ENCODE measurements around the gene PHOX2B. TPM values are rescaled to one million over a fixed set of nuclear protein-coding genes. Genes with fewer than 3 reads are reported as not detected.
"Not testable (repeated sequence)": the region's sequence is repeated elsewhere in the genome, so short reads cannot be mapped to it uniquely, and the experiment has no call there.

Gene PHOX2B
- total and polyA plus RNA-seq, 2 donors: 0.71 to 3.3 TPM

GRCh38 chr4:41744572-41745291 lies 3.8 kb downstream of the PHOX2B start:
- Histone ChIP-seq H3K27ac (ENCODE audit: low read depth) (no peak overlapping the region), H3K4me1 (ENCODE audit: insufficient read depth) (no peaks in the 10 kb centered on the region), H3K36me3 (ENCODE audit: insufficient read depth) (no peaks in the 10 kb centered on the region), H3K4me3 (ENCODE audit: low read depth, low read length) (no peak overlapping the region)
- 5% methylated on average over 33 of the region's 33 CpGs for WGBS
- peak; percentile 7 for DNase-seq (ENCODE audit: extremely low spot score)

- Histone ChIP-seq H3K4me3 (ENCODE audit: low read depth, low read length) (no peak overlapping the region), H3K27ac (ENCODE audit: low read depth) (no peak overlapping the region), H3K4me1 (ENCODE audit: insufficient read depth) (no peaks in the 10 kb centered on the region), H3K36me3 (ENCODE audit: insufficient read depth) (no peaks in the 10 kb centered on the region)
- WGBS: 58% methylated on average over 2 of the region's 2 CpGs
- DNase-seq (ENCODE audit: extremely low spot score): no peak
Measured at GRCh38 chr4:41741354-41741753, 7.2 kb downstream of the PHOX2B start.

DNA sequence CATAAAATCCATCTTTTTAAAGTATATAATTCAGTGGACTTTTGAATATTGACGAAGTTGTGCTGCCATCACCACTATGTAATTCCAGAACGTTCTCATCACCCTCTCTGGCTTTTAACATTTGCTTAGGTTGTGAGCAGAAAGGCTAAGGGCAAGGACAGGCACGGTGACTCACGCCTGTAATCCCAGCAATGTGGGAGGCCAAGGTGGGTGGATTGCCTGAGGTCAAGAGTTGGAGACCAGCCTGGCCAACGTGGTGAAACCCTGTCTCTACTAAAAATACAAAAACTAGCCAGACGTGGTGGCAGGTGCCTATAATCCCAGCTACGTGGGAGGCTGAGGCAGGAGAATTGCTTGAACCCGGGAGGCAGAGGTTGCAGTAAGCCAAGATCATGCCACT lies 11.0 kb downstream of the PHOX2B start:
- 75% methylated on average over 8 of the region's 8 CpGs for WGBS
- not testable (repeated sequence) for H3K4me3 ChIP-seq (ENCODE audit: low read depth, low read length); H3K27ac ChIP-seq (ENCODE audit: low read depth); DNase-seq (ENCODE audit: extremely low spot score); H3K4me1 ChIP-seq (ENCODE audit: insufficient read depth); H3K36me3 ChIP-seq (ENCODE audit: insufficient read depth)

GRCh38 chr4:41734371-41734770 lies 14.2 kb downstream of the PHOX2B start:
- WGBS: 72% methylated on average over 3 of the region's 3 CpGs

DNA sequence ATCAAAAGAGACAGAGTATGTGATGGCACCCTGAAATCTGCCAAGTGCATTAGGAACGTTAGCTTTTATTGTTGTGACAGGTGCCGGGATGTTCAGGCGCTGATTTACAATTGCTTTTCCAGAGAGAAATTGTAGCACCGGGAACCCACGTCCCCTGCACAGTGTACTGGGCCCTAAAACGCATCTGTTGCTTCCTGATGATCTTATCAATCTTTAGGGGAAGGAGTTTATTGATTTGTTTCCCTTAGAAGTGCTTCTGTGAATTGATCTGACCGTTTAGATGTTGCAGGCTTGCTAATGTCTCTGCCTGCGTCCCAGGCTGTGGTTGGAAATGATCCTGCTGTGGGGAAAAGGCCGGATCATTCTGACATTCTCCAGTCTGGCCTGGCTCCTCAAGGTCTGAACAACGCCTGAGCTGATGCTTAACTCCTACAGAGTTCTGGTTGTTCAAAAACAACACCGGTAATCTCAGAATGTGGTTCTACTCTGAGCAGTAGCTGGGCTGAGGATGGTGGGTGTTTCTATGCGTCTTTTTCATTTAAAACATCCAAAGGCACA lies 16.9 kb downstream of the PHOX2B start:
- 20% methylated on average over 12 of the region's 12 CpGs for WGBS
- DNase-seq (ENCODE audit: extremely low spot score): no peak
- H3K27ac ChIP-seq (ENCODE audit: low read depth): no peak overlapping the region

More at GRCh38 chr4:41734371-41734770, 14.2 kb downstream of the PHOX2B start:
- no peaks in the 10 kb centered on the region for H3K4me1 ChIP-seq (ENCODE audit: insufficient read depth)
- no peak overlapping the region for H3K27ac ChIP-seq (ENCODE audit: low read depth)
- DNase-seq (ENCODE audit: extremely low spot score): no peak
- H3K4me3 ChIP-seq (ENCODE audit: low read depth, low read length): no peak overlapping the region
- H3K36me3 ChIP-seq (ENCODE audit: insufficient read depth): no peaks in the 10 kb centered on the region

DNA sequence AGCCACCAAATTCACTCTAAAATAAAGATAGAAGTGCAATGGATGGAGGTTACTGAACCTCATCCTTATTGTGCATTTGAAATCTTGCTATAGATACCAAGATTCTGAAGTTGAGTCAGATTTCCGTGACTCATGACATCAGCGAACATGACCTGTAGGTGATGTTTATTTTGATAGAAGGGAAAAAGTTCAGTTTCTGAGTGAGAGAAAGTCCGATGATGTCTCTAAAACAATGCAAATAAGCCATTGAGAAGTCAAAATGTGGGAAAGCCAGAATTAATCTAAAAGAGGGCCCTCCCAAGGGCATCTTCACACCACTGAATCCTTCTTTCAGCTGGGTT lies 20.0 kb downstream of the PHOX2B start:
- no peak overlapping the region for H3K4me3 ChIP-seq (ENCODE audit: low read depth, low read length)
- no peaks in the 10 kb centered on the region for H3K36me3 ChIP-seq (ENCODE audit: insufficient read depth)
- H3K4me1 ChIP-seq (ENCODE audit: insufficient read depth): no peaks in the 10 kb centered on the region
- H3K27ac ChIP-seq (ENCODE audit: low read depth): no peak overlapping the region
- 73% methylated on average over 3 of the region's 3 CpGs for WGBS
- DNase-seq (ENCODE audit: extremely low spot score): no peak

More for the DNA sequence above, 16.9 kb downstream of the PHOX2B start:
- no peak overlapping the region for H3K4me3 ChIP-seq (ENCODE audit: low read depth, low read length)
- H3K4me1 ChIP-seq (ENCODE audit: insufficient read depth): no peaks in the 10 kb centered on the region
- H3K36me3 ChIP-seq (ENCODE audit: insufficient read depth): no peaks in the 10 kb centered on the region

- WGBS: 68% methylated on average over 4 of the region's 4 CpGs
- Histone ChIP-seq H3K36me3 (ENCODE audit: insufficient read depth) (no peaks in the 10 kb centered on the region), H3K27ac (ENCODE audit: low read depth) (no peak overlapping the region), H3K4me3 (ENCODE audit: low read depth, low read length) (no peak overlapping the region), H3K4me1 (ENCODE audit: insufficient read depth) (no peaks in the 10 kb centered on the region)
- DNase-seq (ENCODE audit: extremely low spot score): no peak
Measured at GRCh38 chr4:41727861-41728572, 20.5 kb downstream of the PHOX2B start.

DNA sequence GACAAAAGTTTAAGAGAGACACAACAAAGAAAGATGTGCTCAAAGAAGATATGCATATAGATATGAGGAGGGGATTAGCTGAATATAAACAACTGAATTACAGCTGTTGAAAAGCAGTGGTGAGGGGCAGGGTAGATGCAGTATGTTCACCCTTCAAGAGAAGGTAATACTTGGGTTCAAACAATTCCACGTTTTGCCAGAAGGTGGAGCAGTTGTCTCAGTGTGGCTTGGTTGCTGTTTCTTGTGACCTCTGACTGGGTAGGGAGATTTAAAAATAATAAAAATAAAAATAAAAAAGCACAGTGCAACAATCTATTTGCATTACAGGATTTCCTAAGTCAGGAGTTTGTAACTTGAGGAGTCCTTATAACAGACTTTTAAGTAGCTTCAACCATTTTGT lies 23.3 kb downstream of the PHOX2B start:
- Histone ChIP-seq H3K4me3 (ENCODE audit: low read depth, low read length) (no peak overlapping the region), H3K36me3 (ENCODE audit: insufficient read depth) (no peaks in the 10 kb centered on the region), H3K4me1 (ENCODE audit: insufficient read depth) (no peaks in the 10 kb centered on the region), H3K27ac (ENCODE audit: low read depth) (no peak overlapping the region)
- no peak for DNase-seq (ENCODE audit: extremely low spot score)
- 4% methylated on average over 1 of the region's 1 CpG for WGBS

- 74% methylated on average over 3 of the region's 3 CpGs for WGBS
Measured at GRCh38 chr4:41723286-41723685, 25.2 kb downstream of the PHOX2B start.

DNA sequence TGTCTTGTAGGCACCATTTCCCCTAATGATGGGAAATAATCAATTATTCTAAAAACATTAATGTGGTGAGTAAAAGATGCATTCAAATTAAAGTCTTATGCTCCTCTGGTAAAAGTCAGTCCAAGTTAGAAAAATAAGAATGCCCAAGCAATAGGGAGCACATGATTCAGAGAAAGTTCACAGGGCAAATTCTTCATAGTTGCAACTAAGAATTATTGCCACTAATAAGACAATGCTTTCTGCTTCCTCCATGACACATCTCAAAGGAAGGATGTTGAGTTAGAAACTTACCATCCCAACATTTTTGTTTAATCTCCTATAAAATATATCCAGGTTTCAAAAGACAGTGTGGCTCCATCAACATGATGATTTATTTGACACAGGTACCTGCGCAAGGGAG lies 26.3 kb downstream of the PHOX2B start:
- Histone ChIP-seq H3K4me3 (ENCODE audit: low read depth, low read length) (no peak overlapping the region), H3K4me1 (ENCODE audit: insufficient read depth) (no peaks in the 10 kb centered on the region), H3K27ac (ENCODE audit: low read depth) (no peak overlapping the region), H3K36me3 (ENCODE audit: insufficient read depth) (no peaks in the 10 kb centered on the region)
- 100% methylated on average over 1 of the region's 1 CpG for WGBS
- DNase-seq (ENCODE audit: extremely low spot score): no peak

More at GRCh38 chr4:41723286-41723685, 25.2 kb downstream of the PHOX2B start:
- no peaks in the 10 kb centered on the region for H3K36me3 ChIP-seq (ENCODE audit: insufficient read depth)
- no peaks in the 10 kb centered on the region for H3K4me1 ChIP-seq (ENCODE audit: insufficient read depth)
- DNase-seq (ENCODE audit: extremely low spot score): no peak
- no peak overlapping the region for H3K4me3 ChIP-seq (ENCODE audit: low read depth, low read length)
- H3K27ac ChIP-seq (ENCODE audit: low read depth): no peak overlapping the region

GRCh38 chr4:41719417-41719816 lies 29.1 kb downstream of the PHOX2B start:
- Histone ChIP-seq H3K4me1 (ENCODE audit: insufficient read depth) (no peaks in the 10 kb centered on the region), H3K36me3 (ENCODE audit: insufficient read depth) (no peaks in the 10 kb centered on the region), H3K4me3 (ENCODE audit: low read depth, low read length) (no peak overlapping the region), H3K27ac (ENCODE audit: low read depth) (no peak overlapping the region)
- WGBS: 83% methylated on average over 2 of the region's 2 CpGs
- no peak for DNase-seq (ENCODE audit: extremely low spot score)

GRCh38 chr4:41718907-41719306 lies 29.6 kb downstream of the PHOX2B start:
- no peak for DNase-seq (ENCODE audit: extremely low spot score)
- no peaks in the 10 kb centered on the region for H3K36me3 ChIP-seq (ENCODE audit: insufficient read depth)
- H3K27ac ChIP-seq (ENCODE audit: low read depth): no peak overlapping the region

GRCh38 chr4:41715155-41715554 lies 33.4 kb downstream of the PHOX2B start:
- Histone ChIP-seq H3K27ac (ENCODE audit: low read depth) (no peak overlapping the region), H3K36me3 (ENCODE audit: insufficient read depth) (no peaks in the 10 kb centered on the region), H3K4me3 (ENCODE audit: low read depth, low read length) (no peak overlapping the region), H3K4me1 (ENCODE audit: insufficient read depth) (no peaks in the 10 kb centered on the region)
- no peak for DNase-seq (ENCODE audit: extremely low spot score)
- WGBS: 58% methylated on average over 1 of the region's 1 CpG

More at GRCh38 chr4:41718907-41719306, 29.6 kb downstream of the PHOX2B start:
- H3K4me1 ChIP-seq (ENCODE audit: insufficient read depth): no peaks in the 10 kb centered on the region
- H3K4me3 ChIP-seq (ENCODE audit: low read depth, low read length): no peak overlapping the region

GRCh38 chr4:41714364-41715000 lies 34.0 kb downstream of the PHOX2B start:
- H3K4me1 ChIP-seq (ENCODE audit: insufficient read depth): no peaks in the 10 kb centered on the region
- H3K27ac ChIP-seq (ENCODE audit: low read depth): no peak overlapping the region
- H3K36me3 ChIP-seq (ENCODE audit: insufficient read depth): no peaks in the 10 kb centered on the region
- no peak for DNase-seq (ENCODE audit: extremely low spot score)
- WGBS: 76% methylated on average over 6 of the region's 6 CpGs
- H3K4me3 ChIP-seq (ENCODE audit: low read depth, low read length): no peak overlapping the region
